Astrocyte (in vitro differentiated cells and primary cell): ENCODE results near the gene VPS72. TPM values are rescaled to one million over a fixed set of nuclear protein-coding genes. Genes with fewer than 3 reads are reported as not detected.
"Not testable (repeated sequence)": the region's sequence is repeated elsewhere in the genome, so short reads cannot be mapped to it uniquely, and the experiment has no call there.

Experiments used
- DNase-seq: peaks from one replicate; pipeline ENCODE4 v3.0.0-alpha.2; 2010; ENCODE audit warnings: low read depth
- FAIRE-seq: peaks from 2 replicates; lab custom pipeline; 2011; peaks lifted over from hg19 to GRCh38; lab: Jason Lieb, UNC
- H2AFZ ChIP-seq: 2 replicates; pipeline ENCODE4 v1.6.0; 2012; ENCODE audit warnings: low read depth, low read length, inconsistent platforms
- H3K27ac ChIP-seq: 2 replicates; pipeline ENCODE4 v1.5.1; 2011; ENCODE audit warnings: low read depth, low read length, inconsistent platforms
- H3K27me3 ChIP-seq: 2 replicates; pipeline ENCODE4 v1.6.0; 2011; ENCODE audit warnings: low read length, inconsistent platforms; ENCODE audit not compliant: insufficient read depth
- H3K36me3 ChIP-seq: 2 replicates; pipeline ENCODE4 v1.5.1; 2011; ENCODE audit warnings: low read length, inconsistent platforms; ENCODE audit not compliant: insufficient read depth
- H3K4me1 ChIP-seq: 2 replicates; pipeline ENCODE4 v1.5.1; 2011; ENCODE audit warnings: low read length, inconsistent platforms; ENCODE audit not compliant: insufficient read depth
- H3K4me2 ChIP-seq: 2 replicates; pipeline ENCODE4 v1.6.0; 2012; ENCODE audit warnings: low read length, inconsistent platforms
- H3K4me3 ChIP-seq: 2 replicates; pipeline ENCODE4 v1.5.1; 2011; ENCODE audit warnings: low read depth, mild to moderate bottlenecking, low read length, inconsistent platforms; ENCODE audit not compliant: insufficient read depth
- H3K79me2 ChIP-seq: 2 replicates; pipeline ENCODE4 v1.6.0; 2012; ENCODE audit warnings: mild to moderate bottlenecking, low read length, inconsistent platforms; ENCODE audit not compliant: insufficient read depth
- H3K9ac ChIP-seq: 2 replicates; pipeline ENCODE4 v1.6.0; 2012; ENCODE audit warnings: mild to moderate bottlenecking, low read length, inconsistent platforms
- H3K9me3 ChIP-seq: 2 replicates; pipeline ENCODE4 v1.5.1; 2012; ENCODE audit warnings: low read depth, mild to moderate bottlenecking, low read length, inconsistent platforms; ENCODE audit not compliant: insufficient read depth
- H4K20me1 ChIP-seq: 2 replicates; pipeline ENCODE4 v1.6.0; 2012; ENCODE audit warnings: low read length, inconsistent platforms; ENCODE audit not compliant: insufficient read depth
- H3K27ac Mint-ChIP-seq: one replicate; pipeline ENCODE4 v1.8.0; 2021; ENCODE audit warnings: mild to moderate bottlenecking, mixed read lengths; ENCODE audit not compliant: unreplicated experiment
- H3K27me3 Mint-ChIP-seq: one replicate; pipeline ENCODE4 v1.8.0; 2021; ENCODE audit warnings: low read depth, mixed read lengths; ENCODE audit not compliant: unreplicated experiment
- H3K36me3 Mint-ChIP-seq: one replicate; pipeline ENCODE4 v1.8.0; 2021; ENCODE audit warnings: low read depth, mixed read lengths; ENCODE audit not compliant: unreplicated experiment
- H3K4me1 Mint-ChIP-seq: one replicate; pipeline ENCODE4 v1.8.0; 2021; ENCODE audit warnings: low read depth, mixed read lengths; ENCODE audit not compliant: unreplicated experiment
- H3K4me3 Mint-ChIP-seq: one replicate; pipeline ENCODE4 v1.8.0; 2021; ENCODE audit warnings: mild to moderate bottlenecking, moderate library complexity, mixed read lengths; ENCODE audit not compliant: unreplicated experiment
- H3K9me3 Mint-ChIP-seq: one replicate; pipeline ENCODE4 v1.8.0; 2021; ENCODE audit warnings: mild to moderate bottlenecking, mixed read lengths; ENCODE audit not compliant: unreplicated experiment
- CTCF ChIP-seq: IDR thresholded peaks from 2 replicates; pipeline ENCODE4 v1.5.1; 2011; ENCODE audit warnings: low read depth, mild to moderate bottlenecking, inconsistent platforms, low read length, moderate library complexity; ENCODE audit not compliant: insufficient read depth
- EZH2 ChIP-seq: IDR thresholded peaks from 2 replicates; pipeline ENCODE4 v1.6.1; 2012; ENCODE audit warnings: mild to moderate bottlenecking, low read length, inconsistent platforms; ENCODE audit not compliant: insufficient read depth
- total RNA-seq: library from RNA; stranded (reverse); gene quantifications from 2 replicates; pipeline ENCODE4 v1.2.1, GENCODE V29; 2021

The VPS72 gene
- total RNA-seq, 1 donor from 2014 or later, result 59.0 TPM

GRCh38 chr1:151193304-151193703, 3.3 kb upstream of the VPS72 start:
- no peak overlapping the region for H3K27ac ChIP-seq
- Mint-ChIP-seq H3K36me3 (no peaks in the 10 kb centered on the region), H3K27ac (no peak overlapping the region), H3K4me3 (no peak overlapping the region), H3K9me3 (no peaks in the 10 kb centered on the region), H3K27me3 (no peaks in the 10 kb centered on the region), H3K4me1 (peaks cover 12% of the 10 kb centered on the region)
- no peak for FAIRE-seq
- no peak overlapping the region for H3K4me3 ChIP-seq
- H3K36me3 ChIP-seq, result no peaks in the 10 kb centered on the region
- no peaks in the 10 kb centered on the region for H3K27me3 ChIP-seq
- no peak overlapping the region for H2AFZ ChIP-seq
- H3K4me1 ChIP-seq, result peaks cover 20% of the 10 kb centered on the region
- H3K9me3 ChIP-seq, result no peaks in the 10 kb centered on the region
- H3K9ac ChIP-seq, result no peak overlapping the region
- no peak for DNase-seq
- H4K20me1 ChIP-seq, result peaks cover 3% of the 10 kb centered on the region
- peaks cover 16% of the 10 kb centered on the region for H3K79me2 ChIP-seq
- no peak overlapping the region for H3K4me2 ChIP-seq
- TF ChIP-seq EZH2 (no peak), CTCF (no peak)

- H4K20me1 ChIP-seq, result peaks cover 6% of the 10 kb centered on the region
- Mint-ChIP-seq H3K27me3 (no peaks in the 10 kb centered on the region), H3K9me3 (no peaks in the 10 kb centered on the region), H3K36me3 (no peaks in the 10 kb centered on the region), H3K27ac (no peak overlapping the region), H3K4me3 (peak overlapping the region; percentile 14), H3K4me1 (peaks cover 12% of the 10 kb centered on the region)
- DNase-seq (no peak), FAIRE-seq (no peak)
- peaks cover 15% of the 10 kb centered on the region for H3K4me1 ChIP-seq
- no peak overlapping the region for H2AFZ ChIP-seq
- H3K4me3 ChIP-seq, result no peak overlapping the region
- H3K27ac ChIP-seq, result no peak overlapping the region
- H3K9ac ChIP-seq, result no peak overlapping the region
- H3K4me2 ChIP-seq, result no peak overlapping the region
- H3K27me3 ChIP-seq, result no peaks in the 10 kb centered on the region
- H3K36me3 ChIP-seq, result no peaks in the 10 kb centered on the region
- no peak for TF ChIP-seq CTCF
- TF ChIP-seq EZH2, result no peak
- no peaks in the 10 kb centered on the region for H3K9me3 ChIP-seq
- H3K79me2 ChIP-seq, result peaks cover 28% of the 10 kb centered on the region
These were observed 2.0 kb upstream of the VPS72 start for GRCh38 chr1:151192047-151192446.

- peaks cover 11% of the 10 kb centered on the region for H3K4me1 ChIP-seq
- not testable (repeated sequence) for H3K36me3 Mint-ChIP-seq, H3K27me3 Mint-ChIP-seq, FAIRE-seq, H3K27me3 ChIP-seq, H2AFZ ChIP-seq, H3K9me3 ChIP-seq, H3K27ac Mint-ChIP-seq, H3K9me3 Mint-ChIP-seq, H3K4me1 Mint-ChIP-seq, H3K27ac ChIP-seq, DNase-seq
- H3K4me3 ChIP-seq, result peak overlapping the region; percentile 91
- H3K79me2 ChIP-seq, result peaks cover 35% of the 10 kb centered on the region
- peaks cover 19% of the 10 kb centered on the region for H3K36me3 ChIP-seq
- peak overlapping the region; percentile 93 for H3K9ac ChIP-seq
- peak overlapping the region; percentile 100 for H3K4me3 Mint-ChIP-seq
- H3K4me2 ChIP-seq, result peak overlapping the region; percentile 95
- peaks cover 13% of the 10 kb centered on the region for H4K20me1 ChIP-seq
These were observed 1.3 kb downstream of the VPS72 start for GRCh38 chr1:151188667-151189066.
